Hepatocyte (in vitro differentiated cells): ENCODE measurements around the gene SHROOM2. TPM values are rescaled to one million over a fixed set of nuclear protein-coding genes. Genes with fewer than 3 reads are reported as not detected.
A peak's percentile ranks its signal among the peaks of the same experiment; 100 is the strongest.
"Not testable (repeated sequence)": the region's sequence is repeated elsewhere in the genome, so short reads cannot be mapped to it uniquely, and the experiment has no call there.

ENCODE experiments used
- DNase-seq: peaks from one replicate; pipeline ENCODE4 v3.0.0-alpha.2; 2016; ENCODE audit warnings: low spot score
- H2AFZ ChIP-seq: fragments of 200-600 bp; sonication (generic); 2 replicates; pipeline ENCODE4 v1.6.0; 2016; ENCODE audit warnings: antibody characterized with exemption, mild to moderate bottlenecking
- H3K27ac ChIP-seq: fragments of 200-600 bp; sonication (generic); 2 replicates; pipeline ENCODE4 v1.5.1; 2016; ENCODE audit warnings: mild to moderate bottlenecking
- H3K27me3 ChIP-seq: fragments of 200-600 bp; sonication (generic); 2 replicates; pipeline ENCODE4 v1.6.1; 2016
- H3K36me3 ChIP-seq: fragments of 200-600 bp; sonication (generic); replicated peaks from 2 replicates; pipeline ENCODE4 v1.5.1; 2016; ENCODE audit warnings: low read depth; ENCODE audit not compliant: insufficient read depth
- H3K4me1 ChIP-seq: fragments of 200-600 bp; sonication (generic); 2 replicates; pipeline ENCODE4 v1.5.1; 2016; ENCODE audit warnings: mild to moderate bottlenecking, moderate library complexity; ENCODE audit not compliant: insufficient read depth
- H3K4me2 ChIP-seq: fragments of 200-600 bp; sonication (generic); 2 replicates; pipeline ENCODE4 v1.6.0; 2016
- H3K4me3 ChIP-seq: fragments of 200-600 bp; sonication (generic); 2 replicates; pipeline ENCODE4 v1.5.1; 2016; ENCODE audit warnings: mild to moderate bottlenecking
- H3K79me2 ChIP-seq: fragments of 200-600 bp; sonication (generic); 2 replicates; pipeline ENCODE4 v1.6.0; 2017; ENCODE audit warnings: mild to moderate bottlenecking
- H3K9me2 ChIP-seq: fragments of 200-600 bp; sonication (generic); replicated peaks from 2 replicates; pipeline ENCODE4 v1.6.0; 2017; ENCODE audit warnings: mild to moderate bottlenecking; ENCODE audit not compliant: insufficient read depth
- H3K9me3 ChIP-seq: fragments of 200-600 bp; sonication (generic); 2 replicates; pipeline ENCODE4 v1.5.1; 2016; ENCODE audit warnings: low read depth, mild to moderate bottlenecking
- H4K20me1 ChIP-seq: fragments of 200-600 bp; sonication (generic); 2 replicates; pipeline ENCODE4 v1.6.0; 2016; ENCODE audit warnings: mild to moderate bottlenecking; ENCODE audit not compliant: insufficient read depth, poor library complexity, severe bottlenecking
- CTCF ChIP-seq: fragments of 200-600 bp; sonication (generic); IDR thresholded peaks from 2 replicates; pipeline ENCODE4 v1.5.1; 2016; ENCODE audit warnings: antibody characterized with exemption, mild to moderate bottlenecking; ENCODE audit not compliant: poor library complexity
- EZH2 ChIP-seq: fragments of 200-600 bp; sonication (generic); IDR thresholded peaks from 2 replicates; pipeline ENCODE4 v1.6.1; 2016; ENCODE audit warnings: antibody characterized with exemption, mild to moderate bottlenecking, borderline replicate concordance
- EZH2phosphoT487 ChIP-seq: fragments of 200-600 bp; sonication (generic); IDR thresholded peaks from one replicate; pipeline ENCODE4 v1.6.1; 2018; ENCODE audit warnings: antibody characterized with exemption, mild to moderate bottlenecking, low read depth, moderate library complexity; ENCODE audit not compliant: unreplicated experiment, severe bottlenecking
- WGBS: methylation state at CpG from one replicate; pipeline ENCODE4 v1.1.6; 2016; ENCODE audit warnings: low lambda C conversion rate; ENCODE audit errors: missing lambda C conversion rate; 5-methylcytosine and 5-hydroxymethylcytosine counted together
- polyA plus RNA-seq: library from polyadenylated mRNA; unstranded; fragments of >200 nt; fragmentation: Nextera tagmentation; extraction: Ambion mirVana; gene quantifications from 2 replicates; pipeline ENCODE4 v1.2.1, GENCODE V29; 2016
- total RNA-seq: library from RNA; depleted of rRNA; stranded (reverse); fragments of >200 nt; gene quantifications from 2 replicates; pipeline ENCODE4 v1.2.3, GENCODE V29; 2014

The SHROOM2 gene
- total and polyA plus RNA-seq, 2 experiments from 2014 or later = 6.9 to 8.5 TPM

GRCh38 chrX:9856588-9856987 is 70.4 kb downstream of the SHROOM2 start:
- Histone ChIP-seq H3K9me3 (no peaks in the 10 kb centered on the region), H3K27ac (no peak overlapping the region), H3K27me3 (no peaks in the 10 kb centered on the region), H3K4me3 (no peak overlapping the region), H2AFZ (no peak overlapping the region), H3K36me3 (no peaks in the 10 kb centered on the region), H3K79me2 (peaks cover 3% of the 10 kb centered on the region), H3K4me1 (peaks cover 3% of the 10 kb centered on the region), H3K4me2 (no peak overlapping the region), H4K20me1 (no peaks in the 10 kb centered on the region), H3K9me2 (no peaks in the 10 kb centered on the region)
- DNase-seq = no peak
- 71% methylated on average over 9 of the region's 9 CpGs for WGBS
- TF ChIP-seq CTCF (no peak), EZH2 (no peak), EZH2phosphoT487 (no peak)

GRCh38 chrX:9857575-9858474 is 71.6 kb downstream of the SHROOM2 start:
- Histone ChIP-seq H3K36me3 (no peaks in the 10 kb centered on the region), H3K27me3 (no peaks in the 10 kb centered on the region), H4K20me1 (no peaks in the 10 kb centered on the region), H3K27ac (peak overlapping the region; percentile 76), H3K79me2 (no peaks in the 10 kb centered on the region), H3K9me2 (no peaks in the 10 kb centered on the region), H3K9me3 (no peaks in the 10 kb centered on the region), H3K4me2 (no peak overlapping the region), H3K4me1 (peaks cover 3% of the 10 kb centered on the region), H2AFZ (no peak overlapping the region), H3K4me3 (no peak overlapping the region)
- peak; percentile 49 for DNase-seq
- TF ChIP-seq EZH2 (no peak), EZH2phosphoT487 (no peak), CTCF (no peak)
- 60% methylated on average over 21 of the region's 21 CpGs for WGBS

- not testable (repeated sequence) for H3K9me3 ChIP-seq, H4K20me1 ChIP-seq, H3K36me3 ChIP-seq, DNase-seq, H2AFZ ChIP-seq, H3K4me1 ChIP-seq, H3K27me3 ChIP-seq, H3K4me3 ChIP-seq, H3K79me2 ChIP-seq, H3K4me2 ChIP-seq, H3K9me2 ChIP-seq
- WGBS = 79% methylated on average over 11 of the region's 11 CpGs
- H3K27ac ChIP-seq = peak overlapping the region; percentile 76
These were observed 72.5 kb downstream of the SHROOM2 start for GRCh38 chrX:9858684-9859083.

GRCh38 chrX:9859711-9860555 is 73.7 kb downstream of the SHROOM2 start:
- no peaks in the 10 kb centered on the region for H3K9me3 ChIP-seq
- DNase-seq = no peak
- no peak overlapping the region for H3K4me2 ChIP-seq
- WGBS = 66% methylated on average over 14 of the region's 14 CpGs
- no peaks in the 10 kb centered on the region for H3K9me2 ChIP-seq
- no peak overlapping the region for H3K27ac ChIP-seq
- peaks cover 3% of the 10 kb centered on the region for H3K4me1 ChIP-seq
- H3K4me3 ChIP-seq = no peak overlapping the region
- no peak for TF ChIP-seq CTCF
- no peak for TF ChIP-seq EZH2
- TF ChIP-seq EZH2phosphoT487 = no peak
- H2AFZ ChIP-seq = no peak overlapping the region
- no peaks in the 10 kb centered on the region for H3K79me2 ChIP-seq
- H4K20me1 ChIP-seq = no peaks in the 10 kb centered on the region
- H3K27me3 ChIP-seq = no peaks in the 10 kb centered on the region
- no peaks in the 10 kb centered on the region for H3K36me3 ChIP-seq
